Measurements from ENCODE around the gene SLC4A7. TPM values are rescaled to one million over a fixed set of nuclear protein-coding genes. Genes with fewer than 3 reads are reported as not detected.
"Not testable (repeated sequence)": the region's sequence is repeated elsewhere in the genome, so short reads cannot be mapped to it uniquely, and the experiment has no call there.

SLC4A7 gene
- total RNA-seq, 1 donor from 2014 or later, result 2.7 TPM

GRCh38 chr3:27488821-27489220 lies 4.6 kb upstream of the SLC4A7 start:
- DNase-seq (ENCODE audit: low spot score) (no peak), ATAC-seq (no peak)

- no peak for ATAC-seq
Measured at GRCh38 chr3:27487383-27487782, 3.2 kb upstream of the SLC4A7 start.

GRCh38 chr3:27486336-27486735 lies 2.2 kb upstream of the SLC4A7 start:
- no peak for ATAC-seq
- DNase-seq (ENCODE audit: low spot score), result no peak

More at GRCh38 chr3:27487383-27487782, 3.2 kb upstream of the SLC4A7 start:
- no peak for DNase-seq (ENCODE audit: low spot score)

DNA sequence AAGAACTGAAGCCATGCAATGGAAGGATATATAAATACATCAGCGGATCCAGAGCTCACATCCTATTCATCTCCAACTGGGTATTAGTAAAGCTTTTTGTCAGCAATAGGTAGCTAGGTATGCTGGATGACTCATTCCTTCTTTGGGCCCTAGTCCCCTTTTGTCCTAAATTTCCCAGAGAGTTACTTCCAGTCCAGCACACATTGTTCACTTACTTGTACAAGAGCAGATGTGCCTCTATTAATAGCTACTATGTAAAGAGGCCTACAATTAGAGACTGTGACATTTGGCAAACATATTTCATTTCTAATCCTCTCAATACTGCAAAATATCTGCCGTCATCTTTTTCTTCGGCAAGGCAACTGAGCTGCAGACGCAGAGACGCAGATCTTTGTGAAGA lies 1.7 kb upstream of the SLC4A7 start:
- DNase-seq (ENCODE audit: low spot score) (no peak), ATAC-seq (no peak)

GRCh38 chr3:27483117-27484014 lies 818 bp downstream of the SLC4A7 start:
- DNase-seq (ENCODE audit: low spot score), result peak; percentile 55
- ATAC-seq, result peak; percentile 7

DNA sequence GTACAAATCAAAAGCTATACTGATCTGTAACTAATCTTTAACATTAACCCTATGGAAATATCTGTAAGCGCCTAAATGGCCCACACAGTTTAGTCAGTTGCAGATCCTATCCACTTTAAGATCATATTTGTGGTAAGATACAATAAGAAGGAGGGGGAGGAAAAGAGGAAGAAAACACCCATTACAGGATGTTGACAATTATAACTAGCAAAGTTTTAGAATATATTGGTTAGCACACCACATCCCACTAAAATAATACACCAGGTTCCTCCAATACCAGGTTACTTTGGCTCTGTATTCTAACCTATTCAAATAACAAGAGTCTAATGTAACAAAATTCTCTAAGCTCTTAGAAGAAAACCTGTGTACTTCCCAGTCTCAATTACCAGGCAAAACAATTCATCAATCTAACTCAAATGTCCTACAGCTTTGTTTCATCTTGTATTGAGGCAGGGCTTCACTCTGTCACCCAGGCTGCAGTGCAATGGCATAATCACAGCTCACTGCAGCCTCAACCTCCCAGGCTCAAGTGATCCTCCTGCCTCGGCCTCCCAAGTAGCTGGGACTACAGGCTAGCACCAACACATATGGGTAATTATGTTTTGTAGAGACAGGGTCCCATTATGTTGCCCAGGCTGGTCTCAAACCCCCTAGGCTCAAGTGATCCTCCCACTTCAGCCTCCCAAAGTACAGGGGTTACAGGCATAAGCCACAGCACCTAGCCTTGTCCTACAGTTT lies 4.2 kb downstream of the SLC4A7 start:
- DNase-seq (ENCODE audit: low spot score), result no peak
- ATAC-seq, result no peak

GRCh38 chr3:27471923-27472550 lies 12.1 kb downstream of the SLC4A7 start:
- DNase-seq (ENCODE audit: low spot score) (no peak), ATAC-seq (no peak)

GRCh38 chr3:27468283-27468886 lies 15.8 kb downstream of the SLC4A7 start:
- DNase-seq (ENCODE audit: low spot score) (no peak), ATAC-seq (no peak)

DNA sequence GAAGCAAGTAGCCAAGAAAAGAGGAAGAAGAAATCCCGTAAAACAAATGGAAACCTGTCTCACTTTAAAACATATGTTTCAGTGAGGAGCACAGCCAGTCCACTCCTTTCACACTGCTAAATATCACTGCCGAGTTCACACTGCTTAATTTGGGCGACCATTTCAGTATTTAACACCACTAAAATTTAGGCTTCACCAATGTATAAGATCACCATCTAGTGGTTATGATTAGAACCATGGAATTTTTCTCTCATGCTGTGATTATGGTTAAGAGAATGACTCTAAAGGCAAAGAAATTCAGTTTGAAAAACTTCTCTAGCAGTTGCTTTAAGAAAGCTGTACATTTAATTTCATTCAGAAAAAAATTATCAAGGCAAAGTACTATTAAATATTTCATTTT lies 16.6 kb downstream of the SLC4A7 start:
- ATAC-seq (peak; percentile 97), DNase-seq (ENCODE audit: low spot score) (no peak)

GRCh38 chr3:27464646-27465045 lies 19.5 kb downstream of the SLC4A7 start:
- DNase-seq (ENCODE audit: low spot score) (no peak), ATAC-seq (no peak)

- DNase-seq (ENCODE audit: low spot score) (no peak), ATAC-seq (no peak)
Measured at GRCh38 chr3:27462228-27462627, 22.0 kb downstream of the SLC4A7 start.

DNA sequence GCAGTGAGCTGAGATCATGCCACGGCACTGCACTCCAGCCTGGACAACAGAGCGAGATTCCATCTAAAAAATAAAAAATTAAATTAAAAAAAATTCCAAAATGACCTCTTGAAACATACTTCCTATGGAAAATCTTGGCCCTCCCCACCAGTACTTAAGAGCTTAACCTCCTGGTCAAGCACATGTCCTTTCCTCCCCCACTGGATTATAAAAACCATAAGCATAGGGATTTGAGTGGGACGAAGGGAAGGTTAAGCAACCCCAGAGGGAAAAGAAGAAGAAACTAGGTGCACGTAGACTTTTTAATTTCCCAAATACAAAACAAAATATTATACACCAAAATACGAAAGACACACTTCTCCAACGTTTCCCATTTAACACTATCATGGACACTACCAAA lies 25.3 kb downstream of the SLC4A7 start:
- DNase-seq (ENCODE audit: low spot score), result no peak
- no peak for ATAC-seq

- ATAC-seq (no peak), DNase-seq (ENCODE audit: low spot score) (no peak)
Measured at GRCh38 chr3:27456554-27456953, 27.6 kb downstream of the SLC4A7 start.

DNA sequence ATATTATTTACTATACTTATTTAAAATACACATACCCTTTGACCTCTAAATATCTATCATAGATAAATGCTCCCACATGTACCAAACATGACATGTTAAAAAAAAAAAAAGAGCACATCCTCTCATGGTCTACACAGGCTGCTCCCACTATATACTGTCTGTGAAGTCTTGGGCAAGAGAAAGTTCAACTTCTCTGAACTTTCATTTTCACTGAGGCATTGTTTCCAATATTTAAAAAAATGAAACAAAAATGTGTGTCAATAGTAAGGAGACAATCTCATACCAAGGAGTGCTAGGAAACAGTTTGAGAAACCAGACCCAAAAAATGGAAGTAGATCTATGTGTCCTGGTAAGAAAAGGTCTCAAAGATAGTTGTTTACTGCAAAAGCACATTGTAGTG lies 29.3 kb downstream of the SLC4A7 start:
- ATAC-seq (peak; percentile 66), DNase-seq (ENCODE audit: low spot score) (no peak)

DNA sequence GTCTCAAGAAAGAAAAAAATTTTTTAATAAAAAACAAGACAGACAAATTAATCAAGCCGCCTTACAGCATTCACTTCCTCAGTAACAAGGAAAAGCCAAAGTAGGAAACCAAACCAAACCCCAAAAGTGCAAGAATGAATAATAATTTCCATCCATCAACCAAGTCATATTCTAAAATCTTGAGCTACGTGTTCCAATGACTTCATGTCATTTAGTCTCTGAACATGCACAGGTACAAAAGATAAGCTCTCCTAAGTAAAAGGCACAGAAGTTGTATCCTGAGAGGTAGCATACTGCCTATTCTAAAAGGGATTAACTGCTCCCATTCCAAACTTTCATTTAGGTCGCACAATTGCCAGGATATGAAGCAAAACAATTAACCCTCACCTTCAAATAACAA lies 29.7 kb downstream of the SLC4A7 start:
- ATAC-seq, result no peak
- DNase-seq (ENCODE audit: low spot score), result no peak

GRCh38 chr3:27452368-27453090 lies 31.7 kb downstream of the SLC4A7 start:
- ATAC-seq (no peak), DNase-seq (ENCODE audit: low spot score) (no peak)

DNA sequence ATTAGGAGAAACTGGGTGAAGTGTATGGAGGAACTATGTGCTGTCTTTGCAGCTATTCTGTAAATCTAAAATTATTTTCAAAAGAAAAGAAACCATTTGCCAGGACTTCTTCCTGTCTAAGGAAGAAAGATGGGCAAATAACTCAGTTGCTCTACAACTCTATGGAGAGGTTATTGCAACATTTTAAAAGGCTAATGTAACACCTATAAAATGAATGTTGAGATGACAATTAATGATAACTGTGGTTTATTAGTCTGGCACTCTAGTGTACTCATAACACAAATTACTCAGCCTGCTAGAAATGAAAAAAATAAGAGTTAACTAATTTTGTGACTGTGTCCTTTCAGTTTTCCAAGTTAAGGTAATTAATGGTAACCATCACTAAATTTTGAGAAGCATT lies 32.3 kb downstream of the SLC4A7 start:
- DNase-seq (ENCODE audit: low spot score), result no peak
- ATAC-seq, result no peak

DNA sequence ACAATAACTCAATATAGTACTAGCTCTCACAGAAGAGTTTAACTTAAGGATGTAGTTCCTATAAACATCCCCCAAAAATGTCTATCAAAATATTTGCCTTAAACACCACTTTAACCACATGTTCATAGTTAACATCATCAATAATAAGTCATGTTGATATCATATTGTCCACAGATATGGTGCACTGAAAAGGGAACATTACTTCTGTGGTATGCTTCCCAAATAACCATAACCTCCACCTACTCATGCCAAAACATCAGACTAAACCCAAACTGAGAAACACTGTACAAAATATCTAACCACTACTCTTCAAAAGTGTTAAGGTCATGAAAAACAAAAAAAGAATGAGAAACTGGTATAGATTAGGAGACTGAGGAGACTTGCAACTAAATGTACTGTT lies 32.9 kb downstream of the SLC4A7 start:
- ATAC-seq (no peak), DNase-seq (ENCODE audit: low spot score) (no peak)

DNA sequence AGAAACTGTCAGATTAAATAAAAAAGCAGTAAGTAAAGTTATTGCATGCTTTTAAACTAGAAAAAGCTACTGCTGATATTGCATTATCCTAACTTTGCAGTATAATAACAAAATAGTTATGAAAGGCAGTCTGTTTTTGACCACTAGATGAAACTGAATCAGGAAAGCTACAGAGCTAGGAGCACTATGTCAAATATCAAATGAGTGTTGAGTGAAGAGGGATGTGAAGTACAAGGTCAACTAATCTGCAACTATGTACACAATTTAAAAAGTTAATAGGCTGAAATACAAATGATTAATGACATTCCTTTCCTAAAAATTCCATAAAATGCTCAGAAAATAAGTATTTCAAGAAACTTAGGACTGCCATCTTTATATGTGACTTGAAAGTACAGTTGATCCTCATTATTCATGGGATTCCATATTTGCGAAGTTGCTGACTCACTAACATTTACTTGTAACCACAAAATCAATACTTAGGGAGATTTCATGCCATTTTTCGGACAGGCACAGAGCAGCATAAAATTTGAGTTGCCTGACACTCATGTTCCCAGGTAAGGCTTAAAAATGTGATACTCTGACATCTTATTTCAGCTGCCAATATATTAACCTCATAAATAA lies 34.5 kb downstream of the SLC4A7 start:
- ATAC-seq (peak; percentile 60), DNase-seq (ENCODE audit: low spot score) (no peak)

GRCh38 chr3:27442995-27443394 lies 41.2 kb downstream of the SLC4A7 start:
- ATAC-seq; DNase-seq (ENCODE audit: low spot score): not testable (repeated sequence)

Data from left lobe of liver (tissue), 2 donors.